Measurements from ENCODE around the gene ZMYND19.
A peak's percentile ranks its signal among the peaks of the same experiment; 100 is the strongest.
"Not testable (repeated sequence)": the region's sequence is repeated elsewhere in the genome, so short reads cannot be mapped to it uniquely, and the experiment has no call there.

Gene ZMYND19

DNA sequence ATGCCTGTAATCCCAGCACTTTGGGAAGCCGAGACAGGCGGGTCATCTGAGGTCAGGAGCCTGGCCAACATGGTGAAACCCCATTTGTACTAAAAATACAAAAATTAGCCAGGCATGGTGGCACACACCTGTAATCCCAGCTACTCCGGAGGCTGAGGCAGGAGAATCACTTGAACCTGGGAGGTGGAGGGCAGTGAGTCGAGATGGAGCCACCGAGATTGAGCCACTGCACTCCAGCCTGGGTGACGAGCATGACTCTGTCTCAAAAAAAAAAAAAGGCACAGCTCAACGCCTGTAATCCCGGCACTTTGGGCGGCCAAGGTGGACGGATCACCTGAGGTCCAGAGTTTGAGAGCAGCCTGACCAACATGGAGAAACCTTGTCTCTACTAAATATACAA, 36.7 kb downstream of the ZMYND19 start:
- DNase-seq: not testable (repeated sequence)

DNA sequence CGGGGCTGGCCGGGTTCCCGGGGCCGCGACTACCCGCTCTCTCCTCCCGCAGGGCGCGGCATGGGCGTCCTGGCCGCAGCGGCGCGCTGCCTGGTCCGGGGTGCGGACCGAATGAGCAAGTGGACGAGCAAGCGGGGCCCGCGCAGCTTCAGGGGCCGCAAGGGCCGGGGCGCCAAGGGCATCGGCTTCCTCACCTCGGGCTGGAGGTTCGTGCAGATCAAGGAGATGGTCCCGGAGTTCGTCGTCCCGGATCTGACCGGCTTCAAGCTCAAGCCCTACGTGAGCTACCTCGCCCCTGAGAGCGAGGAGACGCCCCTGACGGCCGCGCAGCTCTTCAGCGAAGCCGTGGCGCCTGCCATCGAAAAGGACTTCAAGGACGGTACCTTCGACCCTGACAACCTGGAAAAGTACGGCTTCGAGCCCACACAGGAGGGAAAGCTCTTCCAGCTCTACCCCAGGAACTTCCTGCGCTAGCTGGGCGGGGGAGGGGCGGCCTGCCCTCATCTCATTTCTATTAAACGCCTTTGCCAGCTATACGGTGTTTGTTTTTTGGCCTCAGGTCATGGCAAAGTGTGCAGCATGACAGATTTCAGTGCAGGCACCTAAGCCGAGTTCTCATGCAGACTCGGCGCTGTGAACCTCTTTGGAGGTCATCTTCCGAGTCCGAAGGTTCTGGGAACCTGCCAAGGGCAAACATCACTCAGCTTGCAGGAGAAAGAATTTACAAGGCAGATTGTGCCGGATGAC, 38.1 kb downstream of the ZMYND19 start:
- no peak for DNase-seq

DNA sequence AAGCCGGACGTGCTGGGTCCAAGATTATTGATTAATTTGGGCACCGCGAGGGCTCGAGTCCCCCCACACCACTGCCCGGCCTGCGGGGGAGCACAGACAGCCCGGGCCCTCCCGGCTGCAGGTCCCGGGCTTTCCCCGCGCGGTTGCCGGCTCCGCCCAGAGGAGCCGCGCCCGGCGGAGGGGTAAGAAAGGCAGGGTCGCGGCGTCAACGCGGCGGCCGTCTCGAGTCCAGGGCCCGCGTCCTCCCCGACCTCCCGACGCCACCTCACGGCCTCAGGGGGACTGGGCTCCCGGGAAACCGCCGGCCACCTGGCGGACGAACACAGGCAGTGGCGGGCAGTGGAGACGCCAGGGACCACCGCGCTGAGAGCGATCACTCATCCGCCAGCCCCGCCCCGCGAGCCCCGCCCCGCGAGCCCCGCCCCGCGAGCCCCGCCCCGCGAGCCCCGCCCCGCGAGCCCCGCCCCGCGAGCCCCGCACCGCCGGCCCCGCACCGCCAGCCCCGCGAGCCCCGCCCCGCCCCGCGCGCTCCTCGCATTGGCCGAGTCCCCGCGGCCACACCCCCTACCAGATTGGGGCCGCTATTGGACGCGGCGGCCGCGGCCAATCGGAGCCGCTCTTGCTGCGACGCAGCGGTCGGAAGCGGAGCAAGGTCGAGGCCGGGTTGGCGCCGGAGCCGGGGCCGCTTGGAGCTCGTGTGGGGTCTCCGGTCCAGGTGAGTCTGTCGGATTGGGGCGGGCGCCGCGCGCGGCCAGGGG, 38.9 kb downstream of the ZMYND19 start, which contains the start of gene MRPL41:
TSS of gene MRPL41 (plus strand) at position 616 of the 758 bp plus-strand sequence. CDS start 203 bp downstream, outside the sequence.
- DNase-seq: peak; percentile 78

DNA sequence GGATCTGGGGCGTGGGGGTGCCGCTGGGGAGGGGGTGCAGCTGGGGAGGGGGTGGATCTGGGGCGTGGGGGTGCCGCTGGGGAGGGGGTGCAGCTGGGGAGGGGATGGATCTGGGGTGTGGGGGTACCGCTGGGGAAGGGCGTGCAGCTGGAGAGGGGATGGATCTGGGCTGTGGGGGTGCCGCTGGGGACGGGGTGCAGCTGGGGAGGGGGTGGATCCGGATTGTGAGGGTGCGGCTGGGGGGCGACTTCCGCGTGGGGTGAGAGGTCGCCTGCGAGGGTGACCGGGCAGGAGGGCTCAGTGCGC, 39.4 kb downstream of the ZMYND19 start:
- DNase-seq: not testable (repeated sequence)

DNA sequence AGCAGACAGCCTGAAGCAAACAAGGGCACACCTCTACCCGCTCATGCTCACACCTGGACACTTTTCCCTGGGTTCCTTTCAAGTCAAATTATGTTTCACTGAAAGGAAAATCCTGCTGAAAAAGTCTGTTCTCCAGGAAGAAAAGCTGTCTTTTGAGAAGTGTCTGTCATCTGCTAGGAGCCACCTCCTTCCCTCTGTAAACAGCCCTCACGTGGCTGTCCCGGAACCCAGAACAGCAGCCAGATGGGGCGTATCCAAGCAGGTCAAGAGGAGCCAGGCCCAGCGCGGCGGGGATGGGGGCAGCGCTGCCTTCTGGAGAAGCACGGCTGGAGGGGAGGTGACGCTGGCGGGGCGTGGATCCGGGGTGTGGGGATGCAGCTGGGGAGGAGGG, 40.1 kb downstream of the ZMYND19 start, which contains the start of gene PNPLA7:
TSS of gene PNPLA7 (minus strand) at position 172 of the 391 bp plus-strand sequence. CDS start 205 bp downstream, outside the sequence.
- no peak for DNase-seq

DNA sequence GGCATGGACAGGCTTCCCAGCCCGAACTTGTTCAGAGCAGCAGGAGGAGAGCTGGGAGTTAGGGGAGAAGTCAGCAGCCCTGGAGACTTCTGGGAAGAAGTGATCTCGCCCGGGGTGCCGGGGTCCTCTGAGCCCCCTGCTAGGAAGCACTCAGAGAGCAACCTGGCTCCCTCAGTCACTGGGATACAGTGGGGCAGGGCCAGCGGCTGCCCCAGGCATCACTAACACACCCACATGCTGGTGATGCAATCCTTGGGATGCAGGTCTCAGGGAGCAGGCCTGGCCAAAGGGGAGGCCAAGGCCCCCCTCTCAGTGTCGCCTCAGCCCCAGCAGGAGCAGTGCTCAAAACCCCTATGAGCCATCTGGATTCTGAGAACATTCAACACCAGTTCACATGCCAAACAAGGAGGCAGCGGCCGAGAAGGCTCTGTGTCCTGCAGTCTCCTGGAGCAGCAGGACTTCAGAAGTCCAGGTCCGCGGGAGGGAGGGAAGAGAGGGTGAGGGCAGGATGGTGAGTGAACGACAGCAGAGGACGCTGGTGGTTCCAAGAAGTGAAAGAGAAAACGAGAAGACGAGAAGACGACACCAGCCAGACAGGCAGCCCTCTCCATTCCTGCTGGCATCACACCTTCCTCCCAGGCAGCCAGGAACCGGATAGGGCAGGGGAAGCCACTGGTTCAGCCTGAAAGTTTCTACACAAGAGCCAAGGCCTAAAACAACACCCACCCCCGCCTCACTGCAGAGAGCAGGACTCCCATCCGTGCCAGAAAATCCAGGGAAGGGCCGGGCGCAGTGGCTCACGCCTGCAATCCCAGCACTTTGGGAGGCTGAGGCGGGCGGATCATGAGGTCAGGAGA, 42.4 kb downstream of the ZMYND19 start:
- DNase-seq: no peak

DNA sequence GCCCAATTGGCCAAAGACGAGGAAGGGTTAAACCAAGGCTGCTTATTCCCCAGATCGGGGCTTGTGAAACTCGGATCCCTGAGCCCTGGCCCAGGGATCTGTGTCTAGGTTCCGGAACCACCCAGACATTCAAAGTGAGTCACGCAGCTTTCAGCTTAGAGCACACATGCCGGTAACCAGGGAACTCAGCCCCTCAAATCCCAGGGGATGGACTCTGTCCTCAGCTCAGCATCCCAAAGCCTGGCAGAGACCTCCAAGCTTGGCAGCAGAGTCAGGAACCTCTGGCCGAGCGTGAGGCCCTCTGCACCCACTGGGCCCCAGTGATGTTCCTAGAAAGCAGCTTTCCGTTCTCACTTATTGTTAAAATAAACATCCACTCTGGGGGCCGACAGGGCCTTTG, 45.2 kb downstream of the ZMYND19 start:
- no peak for DNase-seq

DNA sequence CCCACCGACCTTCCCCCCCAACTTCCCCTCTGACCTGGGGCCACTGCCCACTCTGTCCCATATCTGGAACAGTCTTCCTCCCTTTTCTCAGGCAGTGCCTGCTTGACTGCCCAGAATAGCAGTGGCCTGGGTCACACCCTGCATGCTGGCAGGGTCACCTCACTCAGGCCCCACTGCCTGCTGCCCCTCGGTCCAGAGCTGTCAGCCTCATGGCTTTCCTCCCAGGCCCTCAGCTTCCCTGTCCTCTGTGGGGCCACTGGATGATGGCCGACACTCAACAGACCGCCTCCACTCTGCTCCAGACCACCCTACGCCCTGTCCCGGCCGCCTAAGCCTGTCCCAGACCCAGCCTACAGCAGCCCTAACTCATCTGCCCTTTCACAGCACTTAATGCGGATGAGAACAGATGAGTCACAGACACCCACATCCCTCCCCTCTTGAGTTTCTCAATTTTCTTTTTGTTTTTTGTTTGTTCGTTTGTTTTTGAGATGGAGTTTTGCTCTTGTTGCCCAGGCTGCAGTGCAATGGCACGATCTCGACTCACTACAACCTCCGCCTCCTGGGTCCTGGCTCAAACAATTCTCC, 46.0 kb downstream of the ZMYND19 start:
- DNase-seq: no peak

DNA sequence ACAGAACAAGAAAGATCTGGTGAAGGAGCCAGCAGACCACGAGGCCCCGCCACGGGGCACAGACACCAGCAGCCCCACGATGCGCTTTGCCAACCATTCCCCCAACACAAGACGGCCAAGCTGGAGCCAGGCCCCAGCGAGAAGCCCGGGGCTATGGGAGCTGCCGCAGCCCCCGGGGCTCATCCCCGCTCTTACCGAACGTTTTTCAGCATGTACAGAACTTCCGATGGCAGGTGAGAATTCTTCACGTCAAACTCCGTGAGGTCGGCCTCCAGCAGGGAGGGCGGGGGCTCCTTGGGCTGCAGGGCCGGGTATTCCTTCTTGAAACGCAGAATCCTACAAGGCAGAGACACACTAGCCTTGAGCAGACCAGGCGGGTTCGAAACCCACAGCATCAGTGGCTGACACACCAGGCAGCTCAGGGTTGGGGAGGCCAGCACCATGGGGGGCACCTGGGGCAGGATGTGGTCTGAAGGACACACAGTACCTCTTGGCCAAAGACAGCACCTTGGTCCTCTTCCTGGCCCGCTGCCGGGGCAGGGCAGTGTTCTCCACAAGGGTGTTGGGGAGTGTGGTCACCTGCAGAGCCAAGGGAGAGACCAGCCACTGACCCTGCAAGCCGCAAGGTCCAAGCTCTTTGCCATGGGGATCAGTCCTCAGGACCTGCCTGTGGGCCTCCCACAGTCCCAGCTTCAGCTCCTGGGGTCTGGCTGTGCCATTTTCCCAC, 46.9 kb downstream of the ZMYND19 start:
- no peak for DNase-seq

DNA sequence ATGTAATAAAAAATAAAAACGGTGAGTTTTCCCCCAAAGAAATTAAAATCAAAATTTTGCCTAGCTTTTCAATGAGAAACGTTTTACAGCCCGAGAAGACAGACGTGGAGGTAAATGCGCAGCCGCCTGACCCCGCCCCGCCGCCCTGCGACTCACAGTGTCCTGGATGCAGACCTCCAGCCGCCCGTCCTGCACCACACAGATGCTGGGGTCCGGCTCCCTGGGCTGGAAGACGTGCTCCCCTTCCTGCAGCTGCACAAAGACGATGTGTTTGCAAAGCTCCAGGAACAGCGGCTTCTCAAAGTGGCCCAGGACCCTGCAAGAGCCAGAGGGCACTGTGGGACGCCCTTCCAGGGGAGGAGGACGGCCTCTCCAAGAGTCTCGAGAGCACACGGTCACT, 47.8 kb downstream of the ZMYND19 start:
- DNase-seq: no peak

DNA sequence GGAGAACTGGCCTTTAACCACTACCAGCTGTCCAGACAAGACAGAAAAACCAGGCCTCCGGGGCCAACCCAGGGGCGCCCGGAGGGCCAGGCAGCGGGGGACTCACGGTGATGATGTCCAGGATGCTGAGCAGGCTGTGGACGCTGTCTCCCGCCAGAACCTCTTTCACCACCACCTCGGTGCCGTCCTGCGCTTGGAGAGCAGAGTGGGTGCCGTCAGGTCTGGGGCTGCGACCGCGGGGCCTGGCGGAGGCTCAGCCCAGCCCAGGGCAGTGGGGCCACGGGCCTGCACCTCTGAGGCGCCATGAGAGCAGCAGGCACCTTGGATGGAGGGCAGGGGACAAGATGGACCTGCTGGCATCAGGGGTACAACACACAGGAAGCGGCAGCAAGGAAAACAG, 49.8 kb downstream of the ZMYND19 start:
- DNase-seq: no peak

DNA sequence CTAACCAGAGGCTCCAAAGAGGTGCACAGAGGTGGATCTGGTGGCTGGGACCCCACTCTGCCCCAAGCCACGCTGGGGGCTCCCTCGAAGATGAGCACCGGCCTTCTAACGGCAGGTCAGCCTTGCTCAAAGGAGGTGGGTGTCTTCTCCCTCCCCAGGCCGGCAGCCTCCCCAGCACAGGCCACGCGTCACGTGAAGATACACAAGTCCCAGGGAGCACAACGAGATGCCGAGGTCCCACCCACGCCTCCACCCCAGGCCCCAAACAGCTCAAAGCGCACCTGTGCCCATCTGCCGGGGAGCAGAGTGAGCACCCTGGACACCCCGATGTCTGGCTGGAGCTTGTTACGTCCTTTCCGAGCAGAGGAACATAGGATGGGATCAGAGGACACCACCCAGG, 52.3 kb downstream of the ZMYND19 start:
- DNase-seq: no peak

DNA sequence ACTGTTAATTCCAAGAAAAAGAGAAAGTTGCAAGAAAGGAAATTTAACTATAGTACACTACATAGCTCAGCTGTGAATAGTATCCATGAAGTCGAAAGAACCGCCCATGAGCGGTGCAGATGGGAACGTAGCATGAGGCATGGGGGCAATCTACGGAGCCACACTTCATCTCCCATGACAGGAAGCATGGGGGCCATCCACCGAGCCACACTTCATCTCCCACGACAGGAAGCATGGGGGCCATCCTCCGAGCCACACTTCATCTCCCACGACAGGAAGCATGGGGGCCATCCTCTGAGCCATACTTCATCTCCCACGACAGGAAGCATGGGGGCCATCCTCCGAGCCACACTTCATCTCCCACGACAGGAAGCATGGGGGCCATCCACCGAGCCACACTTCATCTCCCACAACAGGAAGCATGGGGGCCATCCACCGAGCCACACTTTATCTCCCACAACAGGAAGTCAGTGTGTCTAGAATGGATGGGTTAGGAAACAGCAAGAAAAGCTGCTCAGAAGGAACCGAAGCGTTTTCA, 53.6 kb downstream of the ZMYND19 start:
- not testable (repeated sequence) for DNase-seq

DNA sequence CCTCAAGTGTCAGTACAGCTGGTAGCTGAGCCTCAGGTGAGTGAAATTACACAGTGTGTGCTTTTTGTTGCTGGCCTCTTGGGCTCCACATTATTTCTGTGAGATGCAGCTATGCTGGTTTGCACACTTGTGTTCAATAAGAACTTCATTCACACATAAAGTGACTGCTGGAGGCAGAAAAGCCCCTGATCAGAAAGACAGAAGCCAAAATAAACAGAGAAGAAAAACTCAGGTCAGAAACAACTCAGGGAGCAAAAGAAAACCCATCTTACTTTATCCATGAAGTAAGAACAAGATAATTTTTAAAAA, 55.2 kb downstream of the ZMYND19 start:
- no peak for DNase-seq

DNA sequence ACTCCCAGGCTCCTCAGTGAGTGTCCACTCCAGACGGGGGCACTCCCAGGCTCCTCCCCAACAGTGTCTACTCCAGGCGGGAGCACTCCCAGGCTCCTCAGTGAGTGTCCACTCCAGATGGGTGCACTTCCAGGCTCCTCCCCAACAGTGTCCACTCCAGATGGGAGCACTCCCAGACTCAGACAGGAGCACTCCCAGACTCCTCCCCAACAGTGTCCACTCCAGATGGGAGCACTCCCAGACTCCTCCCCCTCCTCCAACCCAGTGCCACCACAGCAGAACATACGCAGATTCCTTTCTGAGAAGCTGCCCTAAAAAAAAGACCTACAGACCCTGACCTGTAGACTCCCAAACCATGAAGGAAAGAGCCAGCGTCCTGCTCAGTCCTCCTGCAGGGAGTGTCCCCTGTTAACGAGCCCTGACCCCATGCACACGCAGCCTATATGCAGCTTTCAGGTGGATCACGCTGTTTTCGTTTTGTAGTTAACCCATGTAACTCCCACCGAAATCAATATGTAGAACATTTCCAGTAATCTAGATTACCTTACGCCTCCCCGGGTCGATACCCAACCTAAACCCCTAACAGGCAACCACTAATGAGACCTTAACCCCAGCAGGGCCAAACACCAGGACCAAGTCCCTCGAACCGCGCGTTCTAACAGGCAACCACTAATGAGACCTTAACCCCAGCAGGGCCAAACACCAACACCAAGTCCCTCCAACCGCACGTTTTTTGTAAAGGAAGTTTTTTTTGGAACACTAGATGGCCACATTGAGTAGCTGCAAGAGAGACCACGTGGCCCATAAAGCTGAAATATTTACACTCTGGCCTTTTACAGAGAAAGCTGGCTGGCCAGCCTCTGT, 55.8 kb downstream of the ZMYND19 start:
- peak; percentile 15 for DNase-seq

DNA sequence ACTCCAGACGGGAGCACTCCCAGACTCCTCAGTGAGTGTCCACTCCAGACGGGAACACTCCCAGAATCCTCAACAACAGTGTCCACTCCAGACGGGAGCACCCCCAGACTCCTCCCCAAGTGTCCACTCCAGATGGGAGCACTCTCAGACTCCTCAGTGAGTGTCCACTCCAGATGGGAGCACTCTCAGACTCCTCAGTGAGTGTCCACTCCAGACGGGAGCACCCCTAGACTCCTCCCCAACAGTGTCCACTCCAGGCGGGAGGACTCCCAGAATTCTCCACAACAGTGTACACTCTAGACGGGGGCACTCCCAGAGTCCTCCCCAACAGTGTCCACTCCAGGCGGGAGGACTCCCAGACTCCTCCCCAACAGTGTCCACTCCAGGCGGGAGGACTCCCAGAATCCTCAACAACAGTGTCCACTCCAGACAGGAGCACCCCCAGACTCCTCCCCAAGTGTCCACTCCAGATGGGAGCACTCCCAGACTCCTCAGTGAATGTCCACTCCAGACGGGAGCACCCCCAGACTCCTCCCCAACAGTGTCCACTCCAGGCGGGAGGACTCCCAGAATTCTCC, 57.3 kb downstream of the ZMYND19 start:
- DNase-seq: not testable (repeated sequence)

Data from NCI-H1048 (cell line).